Keratinocyte (primary cell): ENCODE results near the gene SLC9A8.

ENCODE experiments used
- EZH2 ChIP-seq: IDR thresholded peaks from one replicate; pipeline ENCODE4 v1.6.1; 2012; ENCODE audit warnings: inconsistent platforms, mild to moderate bottlenecking, low read length, moderate library complexity
- TF ChIP-seq, protein P1 (sequence below), 3 experiments: IDR thresholded peaks in 1 of 3; conservative IDR thresholded peaks in 1 of 3; optimal IDR thresholded peaks in 1 of 3; 2 replicates in 2 of 3; 3 replicates in 1 of 3; pipeline versions ENCODE3 to v1.5.1; 2011; ENCODE audit warnings: low read length in 3 of 3, mild to moderate bottlenecking in 3 of 3, moderate library complexity in 2 of 3, control low read depth in 1 of 3, inconsistent platforms in 1 of 3; ENCODE audit not compliant: insufficient read depth in 2 of 3; ENCODE audit errors: extremely low read depth in 1 of 3

DNA sequence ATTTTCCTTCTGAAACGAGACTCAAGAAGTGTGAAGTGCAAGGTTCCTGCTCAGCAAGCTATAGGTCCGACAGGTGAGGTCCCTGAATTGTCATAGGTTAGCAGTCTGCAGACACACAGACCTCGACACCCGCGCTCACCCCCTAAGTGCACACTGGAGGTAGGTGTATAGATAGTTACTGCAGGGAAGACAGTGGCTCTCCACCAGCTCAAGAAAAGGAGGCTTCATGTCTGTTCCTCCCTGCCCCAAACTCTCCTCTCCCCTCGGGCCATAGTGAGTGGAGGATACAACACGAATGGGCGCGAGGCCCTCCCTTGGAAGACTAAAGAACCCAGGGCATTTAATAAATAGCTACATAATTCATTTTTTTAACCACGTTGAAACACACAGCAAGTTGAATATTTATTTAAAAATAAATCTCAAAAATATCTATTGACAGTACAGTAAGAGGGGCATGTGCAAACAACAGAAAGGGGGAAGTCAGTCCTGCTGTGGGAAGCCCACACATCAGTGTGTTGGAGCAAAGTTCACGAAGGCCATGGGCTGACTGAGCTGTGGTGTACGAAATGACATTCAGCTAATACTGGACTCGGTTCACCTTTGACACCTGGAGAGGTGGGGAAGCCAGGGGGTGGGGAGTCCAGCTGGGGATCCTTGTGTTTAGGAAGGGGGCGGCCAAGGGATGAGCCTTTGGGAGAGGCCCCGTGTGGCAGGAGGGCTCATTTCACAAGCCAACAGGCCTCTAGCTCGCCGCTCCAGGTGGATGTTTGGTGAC is 92.0 kb downstream of the SLC9A8 start:
- TF ChIP-seq, protein P1, sequence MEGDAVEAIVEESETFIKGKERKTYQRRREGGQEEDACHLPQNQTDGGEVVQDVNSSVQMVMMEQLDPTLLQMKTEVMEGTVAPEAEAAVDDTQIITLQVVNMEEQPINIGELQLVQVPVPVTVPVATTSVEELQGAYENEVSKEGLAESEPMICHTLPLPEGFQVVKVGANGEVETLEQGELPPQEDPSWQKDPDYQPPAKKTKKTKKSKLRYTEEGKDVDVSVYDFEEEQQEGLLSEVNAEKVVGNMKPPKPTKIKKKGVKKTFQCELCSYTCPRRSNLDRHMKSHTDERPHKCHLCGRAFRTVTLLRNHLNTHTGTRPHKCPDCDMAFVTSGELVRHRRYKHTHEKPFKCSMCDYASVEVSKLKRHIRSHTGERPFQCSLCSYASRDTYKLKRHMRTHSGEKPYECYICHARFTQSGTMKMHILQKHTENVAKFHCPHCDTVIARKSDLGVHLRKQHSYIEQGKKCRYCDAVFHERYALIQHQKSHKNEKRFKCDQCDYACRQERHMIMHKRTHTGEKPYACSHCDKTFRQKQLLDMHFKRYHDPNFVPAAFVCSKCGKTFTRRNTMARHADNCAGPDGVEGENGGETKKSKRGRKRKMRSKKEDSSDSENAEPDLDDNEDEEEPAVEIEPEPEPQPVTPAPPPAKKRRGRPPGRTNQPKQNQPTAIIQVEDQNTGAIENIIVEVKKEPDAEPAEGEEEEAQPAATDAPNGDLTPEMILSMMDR (optimal IDR thresholded peaks at IDR 0.05 in 1 of 3, IDR thresholded peaks at IDR 0.05 in 1 of 3, conservative IDR thresholded peaks at IDR 0.05 in 1 of 3; ENCODE audit: extremely low read depth in 1 of 3, insufficient read depth in 2 of 3, low read length in 3 of 3), result no peak
- TF ChIP-seq EZH2, result no peak
